HepG2 (cell line): ENCODE results near the gene NMU. TPM values are rescaled to one million over a fixed set of nuclear protein-coding genes. Genes with fewer than 3 reads are reported as not detected.

Experiments used
- ATAC-seq: fragments of 200-7000 bp; cut with Tn5 transposase; 3 replicates; pipeline ENCODE4 v1.9.1; 2020; ENCODE audit warnings: mild to moderate bottlenecking, moderate library complexity
- BruUV-seq: library from RNA; stranded (reverse); fragments of 400-500 nt; replicated peaks from 2 replicates; lab custom pipeline; 2021; lab: Mats Ljungman, UMichigan
- CTCF ChIA-PET: fragments of 300-600 bp; formaldehyde crosslinking; extraction: SDS; loops from one replicate; lab custom pipeline; 2021; ENCODE audit warnings: low total read pairs, inconsistent platforms, low intra/inter-chr PET ratio; lab: Yijun Ruan, JAX
- POLR2A ChIA-PET: fragments of 350-600 bp; sonication (Branson Sonifier 250); formaldehyde crosslinking; loops from one replicate; lab custom pipeline; 2020; ENCODE audit warnings: antibody characterized with exemption, inconsistent platforms; lab: Yijun Ruan, JAX
- DNase-seq: peaks from one replicate; pipeline ENCODE4 v3.0.0-alpha.2; 2015; ENCODE audit warnings: low spot score
- FAIRE-seq: peaks from 3 replicates; lab custom pipeline; 2011; peaks lifted over from hg19 to GRCh38; lab: Jason Lieb, UNC
- H2AFZ ChIP-seq: one replicate; pipeline ENCODE4 v1.6.1; 2011; ENCODE audit warnings: low read length, inconsistent platforms
- H3K27ac ChIP-seq: fragments of 300-600 bp; 3 replicates; pipeline ENCODE4 v1.8.0; 2011; ENCODE audit warnings: mixed run types, mild to moderate bottlenecking, mixed read lengths, low read length, inconsistent platforms; ENCODE audit not compliant: insufficient read depth; ENCODE audit errors: extremely low read length
- H3K27me3 ChIP-seq, 2 experiments: fragments of 200-600 bp in 1 of 2; 2 replicates in 1 of 2; 3 replicates in 1 of 2; pipeline versions ENCODE4 v1.6.0 to v1.8.0; 2011; ENCODE audit warnings: low read length in 2 of 2, mild to moderate bottlenecking in 2 of 2, moderate library complexity in 2 of 2, inconsistent platforms in 1 of 2; ENCODE audit not compliant: insufficient read depth in 2 of 2, control insufficient read depth in 1 of 2
- H3K36me3 ChIP-seq, 2 experiments: fragments of 200-600 bp in 1 of 2; replicated peaks in 1 of 2; 2 replicates in 1 of 2; 3 replicates in 1 of 2; pipeline versions ENCODE4 v1.5.1 to v1.8.0; 2011; ENCODE audit warnings: low read length in 2 of 2, inconsistent platforms in 1 of 2; ENCODE audit not compliant: insufficient read depth in 2 of 2, control insufficient read depth in 1 of 2
- H3K4me1 ChIP-seq: 2 replicates; pipeline ENCODE4 v1.5.1; 2012; ENCODE audit warnings: low read length, inconsistent platforms; ENCODE audit not compliant: insufficient read depth
- H3K4me2 ChIP-seq: 2 replicates; pipeline ENCODE4 v1.6.0; 2011; ENCODE audit warnings: low read depth, low read length, inconsistent platforms
- H3K4me3 ChIP-seq, 3 experiments: fragments of 200-600 bp in 1 of 3; sonication (generic), shearing (Covaris generic) in 1 of 3; replicated peaks in 1 of 3; 2 replicates each; pipeline ENCODE4 v1.5.1; 2011 to 2016; ENCODE audit warnings: low read length in 3 of 3, inconsistent platforms in 2 of 3, low read depth in 2 of 3, mild to moderate bottlenecking in 2 of 3, control low read depth in 1 of 3, mixed read lengths in 1 of 3; ENCODE audit not compliant: insufficient read depth in 1 of 3
- H3K79me2 ChIP-seq: one replicate; pipeline ENCODE4 v1.6.1; 2011; ENCODE audit warnings: low read length, inconsistent platforms; ENCODE audit not compliant: insufficient read depth
- H3K9ac ChIP-seq: 2 replicates; pipeline ENCODE4 v1.6.0; 2011; ENCODE audit warnings: mild to moderate bottlenecking, low read depth, low read length, inconsistent platforms; ENCODE audit not compliant: insufficient read depth
- H3K9me3 ChIP-seq: 2 replicates; pipeline ENCODE4 v1.5.1; 2012; ENCODE audit warnings: mild to moderate bottlenecking, low read length
- H4K20me1 ChIP-seq: 2 replicates; pipeline ENCODE4 v1.6.0; 2011; ENCODE audit warnings: inconsistent platforms, mild to moderate bottlenecking, low read length, moderate library complexity; ENCODE audit not compliant: insufficient read depth
- ARNT ChIP-seq: fragments of 450-650 bp; IDR thresholded peaks from 2 replicates; pipeline ENCODE4 v1.6.1; 2017
- ATF5 ChIP-seq: sonication (generic); formaldehyde crosslinking; IDR thresholded peaks from 2 replicates; pipeline ENCODE4 v1.4.0; 2020; ENCODE audit warnings: mild to moderate bottlenecking, low read depth, missing genetic modification reagents
- FLYWCH1 ChIP-seq: sonication (generic); formaldehyde crosslinking; IDR thresholded peaks from 2 replicates; pipeline ENCODE4 v1.8.1; 2023; ENCODE audit warnings: mild to moderate bottlenecking, missing genetic modification reagents
- GZF1 ChIP-seq: sonication (generic); formaldehyde crosslinking; IDR thresholded peaks from 2 replicates; pipeline ENCODE4 v1.5.1; 2020; ENCODE audit warnings: mild to moderate bottlenecking, missing genetic modification reagents
- HOMEZ ChIP-seq: IDR thresholded peaks from 2 replicates; pipeline ENCODE4 v1.6.1; 2016; ENCODE audit warnings: low read depth
- KDM1A ChIP-seq: IDR thresholded peaks from 2 replicates; pipeline ENCODE4 v1.6.1; 2016; ENCODE audit warnings: missing compliant biosample characterization
- NR2F6 ChIP-seq, 2 experiments: IDR thresholded peaks; 2 replicates each; pipeline ENCODE4 v1.6.1; 2016; ENCODE audit warnings: antibody characterized with exemption in 1 of 2, mild to moderate bottlenecking in 1 of 2
- PITX1 ChIP-seq: sonication (generic); formaldehyde crosslinking; IDR thresholded peaks from 2 replicates; pipeline ENCODE4 v1.5.1; 2020; ENCODE audit warnings: mild to moderate bottlenecking, missing genetic modification reagents
- POLR2G ChIP-seq: fragments of 200-400 bp; formaldehyde crosslinking; IDR thresholded peaks from 2 replicates; pipeline ENCODE4 v1.6.1; 2018; ENCODE audit warnings: mild to moderate bottlenecking, low read depth, low read length, moderate library complexity
- TARDBP ChIP-seq: sonication (generic); formaldehyde crosslinking; IDR thresholded peaks from 2 replicates; pipeline ENCODE4 v1.8.0; 2022; ENCODE audit warnings: mild to moderate bottlenecking, missing genetic modification reagents
- ZNF101 ChIP-seq: sonication (generic); formaldehyde crosslinking; IDR thresholded peaks from 2 replicates; pipeline ENCODE4 v1.4.0; 2020; ENCODE audit warnings: mild to moderate bottlenecking, low read depth, missing genetic modification reagents, borderline replicate concordance
- ZNF367 ChIP-seq: sonication (generic); formaldehyde crosslinking; IDR thresholded peaks from 2 replicates; pipeline ENCODE4 v1.4.0; 2020; ENCODE audit warnings: missing genetic modification reagents, borderline replicate concordance
- ZNF646 ChIP-seq: sonication (generic); formaldehyde crosslinking; IDR thresholded peaks from 2 replicates; pipeline ENCODE4 v1.9.0; 2021; ENCODE audit warnings: mild to moderate bottlenecking, missing genetic modification reagents
- ZNF703 ChIP-seq: sonication (generic); formaldehyde crosslinking; IDR thresholded peaks from 2 replicates; pipeline ENCODE4 v1.5.1; 2020; ENCODE audit warnings: missing genetic modification reagents, mild to moderate bottlenecking, moderate library complexity, borderline replicate concordance
- ZNF720 ChIP-seq: sonication (generic); formaldehyde crosslinking; IDR thresholded peaks from 2 replicates; pipeline ENCODE4 v1.4.0; 2020; ENCODE audit warnings: missing genetic modification reagents
- WGBS: methylation state at CpG from one replicate; pipeline ENCODE4 v1.1.6; 2017; ENCODE audit warnings: low lambda C conversion rate; 5-methylcytosine and 5-hydroxymethylcytosine counted together
- in situ Hi-C: cut with HindIII; loops from 2 replicates; pipeline ENCODE4 v1.10.0; 2017; ENCODE audit warnings: low pct_unique_long_range_greater_than_20kb; ENCODE audit not compliant: extremely low pct_ligation_motif_present
- intact Hi-C: fragments of 100-400 bp; cut with micrococcal nuclease; formaldehyde crosslinking; loops from one replicate; pipeline ENCODE4 v1.10.0; 2022; ENCODE audit not compliant: unreplicated experiment
- polyA plus RNA-seq, 8 experiments: library from polyadenylated mRNA; depleted of rRNA in 3 of 8; stranded (reverse) in 7 of 8; unstranded in 1 of 8; fragments of >200 nt; fragmentation: Illumina TruSeq in 4 of 8; extraction: Trizol in 4 of 8; gene quantifications; 2 replicates each; pipeline versions ENCODE4 v1.2.1 to v1.2.3, GENCODE V29; 2011 to 2016; ENCODE audit warnings: low read depth in 4 of 8, missing spikeins in 1 of 8, mixed read lengths in 1 of 8; ENCODE audit not compliant: insufficient read depth in 1 of 8
- total RNA-seq, 5 experiments: library from RNA; depleted of rRNA; stranded (reverse); fragments of >200 nt; fragmentation: Illumina TruSeq; extraction: Trizol; gene quantifications; 2 replicates each; pipeline ENCODE4 v1.2.3, GENCODE V29; 2016; ENCODE audit warnings: low read depth in 1 of 5

NMU gene
- total and polyA plus RNA-seq, 2 of the 13 experiments (the other 11 are each of a cell fraction or from before 2014, with no cell fraction given): not detected

- H3K79me2 ChIP-seq: no peaks in the 10 kb centered on the region
- in situ Hi-C loops: no loop called here
- ChIA-PET CTCF (interaction anchor here (2.3 kb wide), 1 partner anchor 207 kb away, joined by 8 read pairs; the partner anchor contains the start of gene SRD5A3), POLR2A (no interaction called here)
- peak; percentile 67 for DNase-seq
- H2AFZ ChIP-seq: peak overlapping the region; percentile 84
- H3K36me3 ChIP-seq: no peaks in the 10 kb centered on the region
- H3K4me2 ChIP-seq: peak overlapping the region; percentile 89
- no peaks in the 10 kb centered on the region; a peak in 1 of 5 replicates for H3K27me3 ChIP-seq
- WGBS: 13% methylated on average over 9 of the region's 10 CpGs
- peak; percentile 95 for ATAC-seq
- FAIRE-seq: peak; percentile 63
- peak overlapping the region; percentile 33 to 64 (median 63) for H3K4me3 ChIP-seq
- H3K27ac ChIP-seq: no peak overlapping the region
- H4K20me1 ChIP-seq: no peaks in the 10 kb centered on the region
- H3K9ac ChIP-seq: peak overlapping the region; percentile 35; the same call in 1 of the 2 replicates
- intact Hi-C loops: loop anchor here (2.0 to 10.0 kb wide), 3 partner anchors 109 to 369 kb away; partner anchors contain the start of gene SRD5A3
- H3K9me3 ChIP-seq: no peaks in the 10 kb centered on the region
- no TSS peak for BruUV-seq
- peaks cover 24% of the 10 kb centered on the region for H3K4me1 ChIP-seq
- TF ChIP-seq ARNT (no peak), ZNF720 (no peak), ZNF367 (CRISPR knock-in tag) (no peak), ATF5 (CRISPR knock-in tag) (no peak), ZNF101 (CRISPR knock-in tag) (no peak), GZF1 (no peak), POLR2G (no peak), PITX1 (CRISPR knock-in tag) (no peak), ZNF646 (CRISPR knock-in tag) (no peak), TARDBP (CRISPR knock-in tag) (no peak), HOMEZ (CRISPR knock-in tag) (peak; percentile 54; the same call in 1 of the 2 replicates), NR2F6 (IDR thresholded peaks at IDR 0.05) (no peak), NR2F6 (CRISPR knock-in tag; IDR thresholded peaks at IDR 0.05) (no peak), KDM1A (CRISPR knock-in tag) (no peak), FLYWCH1 (CRISPR knock-in tag) (no peak), ZNF703 (no peak)
Observed at GRCh38 chr4:55553441-55554201, 82.5 kb downstream of the NMU start.
